Adipose tissue (tissue), 3 donors: ENCODE results near the gene TPST1. TPM values are rescaled to one million over a fixed set of nuclear protein-coding genes. Genes with fewer than 3 reads are reported as not detected.
"Not testable (repeated sequence)": the region's sequence is repeated elsewhere in the genome, so short reads cannot be mapped to it uniquely, and the experiment has no call there.

ENCODE experiments used
- H3K27ac ChIP-seq: one replicate; pipeline ENCODE4 v1.5.1; 2013; ENCODE audit warnings: low read depth, low read length
- WGBS, 3 donors: extraction: QIAGEN DNeasy Blood & Tissue Kit; methylation state at CpG; one replicate each; pipeline ENCODE4 v1.1.7; 2013; 5-methylcytosine and 5-hydroxymethylcytosine counted together
- polyA plus RNA-seq, 3 donors: library from polyadenylated mRNA; stranded (reverse); fragments of 200-250 nt; gene quantifications; one replicate each; pipeline ENCODE4 v1.2.3, GENCODE V29; 2013
- donor health status: healthy with polysubstance abuse.
- donor health status: Bipolar disorder and iron deficiency.
- donor health status: healthy.

TPST1 gene
- 10 to 100 TPM in 2 of 3 donors, 1 to 10 TPM in 1; 4.6 to 16.4 (median 11.8) TPM for polyA plus RNA-seq

- no peak within 1 kb of the TSS for H3K27ac ChIP-seq
- WGBS, 3 donors = 0% methylated on average over 71 to 90 of the region's 90 CpGs
These were observed at the start of gene TPST1 for GRCh38 chr7:66204822-66205740. TSS of gene TPST1 (plus strand) at chr7:66205334. CDS start at chr7:66240426, 35,092 bp downstream.

- H3K27ac ChIP-seq = not testable (repeated sequence)
- 98 to 99% (median 98%) methylated on average over 7 of the region's 7 CpGs for WGBS, 3 donors
These were observed 49.1 kb upstream of the TPST1 start for GRCh38 chr7:66156035-66156434.

GRCh38 chr7:66157060-66157459, 48.1 kb upstream of the TPST1 start:
- WGBS, 3 donors = 71 to 83% (median 77%) methylated on average over 3 of the region's 3 CpGs

GRCh38 chr7:66162622-66163021, 42.5 kb upstream of the TPST1 start:
- no peak overlapping the region for H3K27ac ChIP-seq
- WGBS, 3 donors = 76 to 91% (median 84%) methylated on average over 4 of the region's 4 CpGs

More at GRCh38 chr7:66157060-66157459, 48.1 kb upstream of the TPST1 start:
- H3K27ac ChIP-seq = no peak overlapping the region

- WGBS, 3 donors = 54 to 100% (median 80%) methylated on average over 1 of the region's 1 CpG
- no peak overlapping the region for H3K27ac ChIP-seq
These were observed 41.9 kb upstream of the TPST1 start for GRCh38 chr7:66163186-66163610.

GRCh38 chr7:66164356-66164755, 40.8 kb upstream of the TPST1 start:
- H3K27ac ChIP-seq = no peak overlapping the region
- WGBS, 3 donors = 81 to 91% (median 86%) methylated on average over 7 of the region's 7 CpGs

GRCh38 chr7:66167773-66168387, 37.3 kb upstream of the TPST1 start:
- WGBS, 3 donors = 59 to 70% (median 61%) methylated on average over 7 of the region's 7 CpGs
- no peak overlapping the region for H3K27ac ChIP-seq

- 91 to 97% (median 96%) methylated on average over 2 of the region's 2 CpGs for WGBS, 3 donors
- no peak overlapping the region for H3K27ac ChIP-seq
These were observed 35.5 kb upstream of the TPST1 start for GRCh38 chr7:66169616-66170015.

- H3K27ac ChIP-seq = peak overlapping the region; percentile 85
- 43 to 53% (median 44%) methylated on average over 16 of the region's 16 CpGs for WGBS, 3 donors
These were observed 34.6 kb upstream of the TPST1 start for GRCh38 chr7:66170309-66171231.

GRCh38 chr7:66172536-66173401, 32.4 kb upstream of the TPST1 start:
- WGBS, 3 donors = 65 to 75% (median 70%) methylated on average over 9 of the region's 9 CpGs
- H3K27ac ChIP-seq = not testable (repeated sequence)

- H3K27ac ChIP-seq = no peak overlapping the region
- 86 to 94% (median 92%) methylated on average over 5 of the region's 5 CpGs for WGBS, 3 donors
These were observed 31.3 kb upstream of the TPST1 start for GRCh38 chr7:66173856-66174255.

GRCh38 chr7:66175006-66175405, 30.1 kb upstream of the TPST1 start:
- WGBS, 3 donors = 91 to 96% (median 92%) methylated on average over 8 of the region's 8 CpGs
- not testable (repeated sequence) for H3K27ac ChIP-seq

GRCh38 chr7:66176914-66177313, 28.2 kb upstream of the TPST1 start:
- H3K27ac ChIP-seq = no peak overlapping the region
- WGBS, 3 donors = 63 to 76% (median 68%) methylated on average over 2 of the region's 2 CpGs

- H3K27ac ChIP-seq = no peak overlapping the region
- WGBS, 3 donors = 95 to 98% (median 95%) methylated on average over 2 of the region's 2 CpGs
These were observed 26.9 kb upstream of the TPST1 start for GRCh38 chr7:66178258-66178657.

GRCh38 chr7:66181329-66181728, 23.8 kb upstream of the TPST1 start:
- H3K27ac ChIP-seq = no peak overlapping the region

GRCh38 chr7:66181845-66182244, 23.3 kb upstream of the TPST1 start:
- H3K27ac ChIP-seq = no peak overlapping the region
- 96 to 100% (median 98%) methylated on average over 2 of the region's 2 CpGs for WGBS, 3 donors

GRCh38 chr7:66182920-66183319, 22.2 kb upstream of the TPST1 start:
- WGBS, 3 donors = 82 to 91% (median 86%) methylated on average over 6 of the region's 6 CpGs
- no peak overlapping the region for H3K27ac ChIP-seq

- WGBS, 3 donors = 62 to 91% (median 74%) methylated on average over 2 of the region's 2 CpGs
- no peak overlapping the region for H3K27ac ChIP-seq
These were observed 21.4 kb upstream of the TPST1 start for GRCh38 chr7:66183700-66184099.
